Keratinocyte (primary cell): Measurements from ENCODE around the gene ZNF544. TPM values are rescaled to one million over a fixed set of nuclear protein-coding genes. Genes with fewer than 3 reads are reported as not detected.

ENCODE experiments used
- DNase-seq: peaks from one replicate; pipeline ENCODE4 v3.0.0-alpha.2; 2011; ENCODE audit warnings: low read depth, missing footprints, low spot score
- FAIRE-seq: peaks from 2 replicates; lab custom pipeline; 2011; peaks lifted over from hg19 to GRCh38; lab: Jason Lieb, UNC
- H2AFZ ChIP-seq: 2 replicates; pipeline ENCODE4 v1.6.0; 2012; ENCODE audit warnings: low read length, control low read depth, inconsistent platforms; ENCODE audit not compliant: control insufficient read depth
- H3K27ac ChIP-seq: 2 replicates; pipeline ENCODE4 v1.5.1; 2011; ENCODE audit warnings: low read length; ENCODE audit not compliant: control insufficient read depth, insufficient read depth
- H3K27me3 ChIP-seq: 3 replicates; pipeline ENCODE4 v1.6.0; 2011; ENCODE audit warnings: low read length; ENCODE audit not compliant: control insufficient read depth, insufficient read depth; ENCODE audit errors: extremely low read depth
- H3K36me3 ChIP-seq, 2 experiments: 2 replicates in 1 of 2; 3 replicates in 1 of 2; pipeline ENCODE4 v1.5.1; 2011; ENCODE audit warnings: low read length in 2 of 2, mild to moderate bottlenecking in 1 of 2; ENCODE audit not compliant: control insufficient read depth in 2 of 2, insufficient read depth in 2 of 2; ENCODE audit errors: extremely low read depth in 1 of 2
- H3K4me1 ChIP-seq: 3 replicates; pipeline ENCODE4 v1.5.1; 2011; ENCODE audit warnings: low read length; ENCODE audit not compliant: control insufficient read depth, insufficient read depth; ENCODE audit errors: extremely low read depth
- H3K4me2 ChIP-seq: 3 replicates; pipeline ENCODE4 v1.6.0; 2011; ENCODE audit warnings: low read depth, low read length; ENCODE audit not compliant: control insufficient read depth, insufficient read depth; ENCODE audit errors: extremely low read depth
- H3K4me3 ChIP-seq, 3 experiments: fragments of 200-600 bp in 1 of 3; sonication (generic) in 1 of 3; 2 replicates in 2 of 3; 3 replicates in 1 of 3; pipeline ENCODE4 v1.5.1; 2011 to 2016; ENCODE audit warnings: low read length in 3 of 3, mild to moderate bottlenecking in 3 of 3, control low read depth in 2 of 3, inconsistent platforms in 1 of 3, low read depth in 1 of 3, mixed read lengths in 1 of 3, mixed run types in 1 of 3, moderate library complexity in 1 of 3; ENCODE audit not compliant: control insufficient read depth in 2 of 3, insufficient read depth in 2 of 3; ENCODE audit errors: extremely low read depth in 1 of 3
- H3K79me2 ChIP-seq: 2 replicates; pipeline ENCODE4 v1.6.0; 2012; ENCODE audit warnings: low read length; ENCODE audit not compliant: control insufficient read depth, insufficient read depth
- H3K9ac ChIP-seq: 3 replicates; pipeline ENCODE4 v1.6.0; 2011; ENCODE audit warnings: low read length; ENCODE audit not compliant: control insufficient read depth, insufficient read depth; ENCODE audit errors: extremely low read depth
- H3K9me1 ChIP-seq: 3 replicates; pipeline ENCODE4 v1.6.0; 2011; ENCODE audit warnings: low read length; ENCODE audit not compliant: control insufficient read depth, insufficient read depth; ENCODE audit errors: extremely low read depth
- H3K9me3 ChIP-seq: 2 replicates; pipeline ENCODE4 v1.5.1; 2012; ENCODE audit warnings: low read depth, low read length; ENCODE audit not compliant: control insufficient read depth
- H4K20me1 ChIP-seq: 3 replicates; pipeline ENCODE4 v1.6.0; 2011; ENCODE audit warnings: low read length; ENCODE audit not compliant: control insufficient read depth, insufficient read depth; ENCODE audit errors: extremely low read depth
- EZH2 ChIP-seq: IDR thresholded peaks from one replicate; pipeline ENCODE4 v1.6.1; 2012; ENCODE audit warnings: inconsistent platforms, mild to moderate bottlenecking, low read length, moderate library complexity
- dilution Hi-C: fragments of 300-500 bp; cut with MboI; formaldehyde crosslinking; loops from one replicate; pipeline ENCODE4 v1.7.0; 2020; ENCODE audit warnings: low sequenced_read_pairs; ENCODE audit not compliant: extremely low pct_ligation_motif_present
- polyA plus RNA-seq, 5 experiments: library from polyadenylated mRNA; depleted of rRNA in 3 of 5; stranded (reverse) in 3 of 5; stranded (forward) in 1 of 5; unstranded in 1 of 5; fragments of >200 nt; gene quantifications; 1 replicate in 1 of 5; 2 replicates in 3 of 5; 3 replicates in 1 of 5; pipeline versions ENCODE4 v1.2.1 to v1.2.3, GENCODE V29; 2011 to 2012; ENCODE audit warnings: missing spikeins in 2 of 5, low read depth in 1 of 5, low replicate concordance in 1 of 5
- TF ChIP-seq, protein P1 (sequence below), 3 experiments: IDR thresholded peaks in 1 of 3; conservative IDR thresholded peaks in 1 of 3; optimal IDR thresholded peaks in 1 of 3; 2 replicates in 2 of 3; 3 replicates in 1 of 3; pipeline versions ENCODE3 to v1.5.1; 2011; ENCODE audit warnings: low read length in 3 of 3, mild to moderate bottlenecking in 3 of 3, moderate library complexity in 2 of 3, control low read depth in 1 of 3, inconsistent platforms in 1 of 3; ENCODE audit not compliant: insufficient read depth in 2 of 3; ENCODE audit errors: extremely low read depth in 1 of 3

ZNF544 gene
- polyA plus RNA-seq, 1 donor (not counting 4 experiments of a cell fraction or from before 2014, with no cell fraction given): 30.9 TPM

DNA sequence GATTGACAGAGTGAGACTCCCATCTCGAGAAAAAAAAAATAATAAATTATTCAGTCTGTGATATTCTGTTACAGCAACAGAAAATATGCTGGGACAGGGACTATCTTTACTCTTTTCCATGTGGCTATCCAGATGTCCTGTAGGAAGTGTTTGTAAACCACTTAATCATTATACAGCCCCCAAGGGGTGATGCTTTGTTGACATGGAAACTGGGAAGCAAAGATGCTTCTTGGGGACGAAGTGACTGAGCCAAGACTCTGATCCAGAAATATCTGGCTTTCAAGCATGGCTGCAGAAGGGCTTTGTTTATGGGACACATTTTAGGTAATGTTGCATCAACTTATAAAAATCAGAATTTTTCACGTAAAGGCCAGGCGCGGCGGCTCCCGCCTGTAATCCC lies 55.5 kb downstream of the ZNF544 start:
- Histone ChIP-seq H3K36me3 (peaks cover 19 to 35% of the 10 kb centered on the region in 2 experiments), H3K4me2 (no peak overlapping the region), H3K79me2 (peaks cover 47% of the 10 kb centered on the region), H3K9me3 (no peaks in the 10 kb centered on the region), H3K9me1 (no peaks in the 10 kb centered on the region), H3K4me1 (peaks cover 9% of the 10 kb centered on the region), H3K27me3 (no peaks in the 10 kb centered on the region), H3K9ac (no peak overlapping the region), H2AFZ (no peak overlapping the region), H3K4me3 (no peak overlapping the region), H4K20me1 (no peaks in the 10 kb centered on the region), H3K27ac (no peak overlapping the region)
- dilution Hi-C loops: no loop called here
- DNase-seq (no peak), FAIRE-seq (no peak)
- no peak for TF ChIP-seq EZH2
- TF ChIP-seq, protein P1, sequence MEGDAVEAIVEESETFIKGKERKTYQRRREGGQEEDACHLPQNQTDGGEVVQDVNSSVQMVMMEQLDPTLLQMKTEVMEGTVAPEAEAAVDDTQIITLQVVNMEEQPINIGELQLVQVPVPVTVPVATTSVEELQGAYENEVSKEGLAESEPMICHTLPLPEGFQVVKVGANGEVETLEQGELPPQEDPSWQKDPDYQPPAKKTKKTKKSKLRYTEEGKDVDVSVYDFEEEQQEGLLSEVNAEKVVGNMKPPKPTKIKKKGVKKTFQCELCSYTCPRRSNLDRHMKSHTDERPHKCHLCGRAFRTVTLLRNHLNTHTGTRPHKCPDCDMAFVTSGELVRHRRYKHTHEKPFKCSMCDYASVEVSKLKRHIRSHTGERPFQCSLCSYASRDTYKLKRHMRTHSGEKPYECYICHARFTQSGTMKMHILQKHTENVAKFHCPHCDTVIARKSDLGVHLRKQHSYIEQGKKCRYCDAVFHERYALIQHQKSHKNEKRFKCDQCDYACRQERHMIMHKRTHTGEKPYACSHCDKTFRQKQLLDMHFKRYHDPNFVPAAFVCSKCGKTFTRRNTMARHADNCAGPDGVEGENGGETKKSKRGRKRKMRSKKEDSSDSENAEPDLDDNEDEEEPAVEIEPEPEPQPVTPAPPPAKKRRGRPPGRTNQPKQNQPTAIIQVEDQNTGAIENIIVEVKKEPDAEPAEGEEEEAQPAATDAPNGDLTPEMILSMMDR (optimal IDR thresholded peaks at IDR 0.05 in 1 of 3, IDR thresholded peaks at IDR 0.05 in 1 of 3, conservative IDR thresholded peaks at IDR 0.05 in 1 of 3; ENCODE audit: extremely low read depth in 1 of 3, insufficient read depth in 2 of 3, low read length in 3 of 3): no peak

- TF ChIP-seq, protein P1 (optimal IDR thresholded peaks at IDR 0.05 in 1 of 3, IDR thresholded peaks at IDR 0.05 in 1 of 3, conservative IDR thresholded peaks at IDR 0.05 in 1 of 3; ENCODE audit: extremely low read depth in 1 of 3, insufficient read depth in 2 of 3, low read length in 3 of 3): no peak
- no peak for TF ChIP-seq EZH2
- DNase-seq: no peak
- no peak overlapping the region for H3K4me3 ChIP-seq
- no peak overlapping the region for H2AFZ ChIP-seq
- H3K36me3 ChIP-seq: peaks cover 29 to 47% of the 10 kb centered on the region in 2 experiments
- no peak overlapping the region for H3K9ac ChIP-seq
- H3K79me2 ChIP-seq: peaks cover 2% of the 10 kb centered on the region
- H3K4me2 ChIP-seq: no peak overlapping the region
- dilution Hi-C loops: no loop called here
- H3K9me1 ChIP-seq: no peaks in the 10 kb centered on the region
- no peak for FAIRE-seq
- H3K4me1 ChIP-seq: no peaks in the 10 kb centered on the region
- no peaks in the 10 kb centered on the region for H3K27me3 ChIP-seq
- H4K20me1 ChIP-seq: no peaks in the 10 kb centered on the region
- H3K9me3 ChIP-seq: peaks cover 13% of the 10 kb centered on the region
- H3K27ac ChIP-seq: no peak overlapping the region
Observed at GRCh38 chr19:58291943-58292342, 63.2 kb downstream of the ZNF544 start.
